ENCODE data around the gene RALGPS2. TPM values are rescaled to one million over a fixed set of nuclear protein-coding genes. Genes with fewer than 3 reads are reported as not detected.

Gene RALGPS2
- total RNA-seq, 2 experiments from 2014 or later = 91.6 to 102 TPM

GRCh38 chr1:178869119-178869697 lies 144.2 kb downstream of the RALGPS2 start:
- H3K9me2 ChIP-seq (ENCODE audit: insufficient read depth, low read length) = no peaks in the 10 kb centered on the region
- ChIA-PET CTCF (ENCODE audit: unreplicated experiment) (no interaction called here), POLR2A (interaction anchor here (1.0 to 6.8 kb wide), 4 partner anchors 11 to 37 kb away, joined by 3 to 53 read pairs (median 4); no protein-coding TSS in a partner anchor)
- peaks cover 41% of the 10 kb centered on the region for H3K36me3 ChIP-seq (ENCODE audit: insufficient read depth, low read length)
- no peak overlapping the region for H3K27ac ChIP-seq (ENCODE audit: low read depth, low read length, poor library complexity, severe bottlenecking)
- H3K4me1 ChIP-seq (ENCODE audit: insufficient read depth, low read length, poor library complexity, severe bottlenecking) = no peaks in the 10 kb centered on the region
- H3K4me3 ChIP-seq (ENCODE audit: low read depth, low read length, poor library complexity, severe bottlenecking) = no peak overlapping the region
- no peak overlapping the region for H3K4me2 ChIP-seq (ENCODE audit: low read length)
- H2AFZ ChIP-seq (ENCODE audit: low read length) = no peak overlapping the region
- H3K79me2 ChIP-seq (ENCODE audit: insufficient read depth, low read depth, low read length) = no peaks in the 10 kb centered on the region
- no TSS peak for BruUV-seq (replicated peaks)
- H4K20me1 ChIP-seq (ENCODE audit: insufficient read depth, low read length) = no peaks in the 10 kb centered on the region
- DNase-seq (ENCODE audit: low spot score) = no peak
- no peaks in the 10 kb centered on the region for H3K9me3 ChIP-seq (ENCODE audit: low read length)
- no peak for TF ChIP-seq CTCF (conservative IDR thresholded peaks at IDR 0.05; ENCODE audit: low read length)
- no peak for TF ChIP-seq EZH2phosphoT487 (IDR thresholded peaks at IDR 0.05; ENCODE audit: borderline replicate concordance, low read depth, low read length)
- intact Hi-C loops (cut with micrococcal nuclease; ENCODE audit: unreplicated experiment) = no loop called here

- no TSS peak for BruUV-seq (replicated peaks)
- H3K4me3 ChIP-seq (ENCODE audit: low read depth, low read length, poor library complexity, severe bottlenecking) = no peak overlapping the region
- H3K27ac ChIP-seq (ENCODE audit: low read depth, low read length, poor library complexity, severe bottlenecking) = no peak overlapping the region
- H3K79me2 ChIP-seq (ENCODE audit: insufficient read depth, low read depth, low read length) = no peaks in the 10 kb centered on the region
- no peaks in the 10 kb centered on the region for H3K9me3 ChIP-seq (ENCODE audit: low read length)
- TF ChIP-seq CTCF (conservative IDR thresholded peaks at IDR 0.05; ENCODE audit: low read length) (no peak), EZH2phosphoT487 (IDR thresholded peaks at IDR 0.05; ENCODE audit: borderline replicate concordance, low read depth, low read length) (no peak)
- DNase-seq (ENCODE audit: low spot score) = no peak
- ChIA-PET POLR2A (interaction anchor here (0.5 to 6.8 kb wide), 5 partner anchors 10 to 319 kb away, joined by 3 to 53 read pairs (median 4); no protein-coding TSS in a partner anchor), CTCF (ENCODE audit: unreplicated experiment) (no interaction called here)
- H3K36me3 ChIP-seq (ENCODE audit: insufficient read depth, low read length) = peaks cover 37% of the 10 kb centered on the region
- no peak overlapping the region for H2AFZ ChIP-seq (ENCODE audit: low read length)
- intact Hi-C loops (cut with micrococcal nuclease; ENCODE audit: unreplicated experiment) = no loop called here
- no peaks in the 10 kb centered on the region for H4K20me1 ChIP-seq (ENCODE audit: insufficient read depth, low read length)
- no peak overlapping the region for H3K4me2 ChIP-seq (ENCODE audit: low read length)
- H3K4me1 ChIP-seq (ENCODE audit: insufficient read depth, low read length, poor library complexity, severe bottlenecking) = no peaks in the 10 kb centered on the region
- no peaks in the 10 kb centered on the region for H3K9me2 ChIP-seq (ENCODE audit: insufficient read depth, low read length)
Observed at GRCh38 chr1:178870221-178870620, 145.2 kb downstream of the RALGPS2 start.

GRCh38 chr1:178870944-178871343 lies 145.9 kb downstream of the RALGPS2 start, which contains the start of gene ANGPTL1:
TSS of gene ANGPTL1 (minus strand) at chr1:178871077. CDS start at chr1:178865776, 5,301 bp downstream.
- peaks cover 32% of the 10 kb centered on the region; the same call in 1 of the 2 replicates for H3K36me3 ChIP-seq (ENCODE audit: insufficient read depth, low read length)
- H3K79me2 ChIP-seq (ENCODE audit: insufficient read depth, low read depth, low read length) = no peaks in the 10 kb centered on the region
- H3K9me2 ChIP-seq (ENCODE audit: insufficient read depth, low read length) = no peaks in the 10 kb centered on the region
- TF ChIP-seq EZH2phosphoT487 (IDR thresholded peaks at IDR 0.05; ENCODE audit: borderline replicate concordance, low read depth, low read length) = no peak
- TF ChIP-seq CTCF (conservative IDR thresholded peaks at IDR 0.05; ENCODE audit: low read length) = no peak
- intact Hi-C loops (cut with micrococcal nuclease; ENCODE audit: unreplicated experiment) = no loop called here
- no peaks in the 10 kb centered on the region for H3K4me1 ChIP-seq (ENCODE audit: insufficient read depth, low read length, poor library complexity, severe bottlenecking)
- no peaks in the 10 kb centered on the region for H4K20me1 ChIP-seq (ENCODE audit: insufficient read depth, low read length)
- H3K4me3 ChIP-seq (ENCODE audit: low read depth, low read length, poor library complexity, severe bottlenecking) = no peak within 1 kb of the TSS
- POLR2A ChIA-PET = interaction anchor here (0.6 to 6.8 kb wide), 3 partner anchors 9 to 499 kb away, joined by 4 to 53 read pairs (median 5); no protein-coding TSS in a partner anchor
- no peak within 1 kb of the TSS for H2AFZ ChIP-seq (ENCODE audit: low read length)
- H3K27ac ChIP-seq (ENCODE audit: low read depth, low read length, poor library complexity, severe bottlenecking) = no peak within 1 kb of the TSS
- H3K4me2 ChIP-seq (ENCODE audit: low read length) = no peak within 1 kb of the TSS
- DNase-seq (ENCODE audit: low spot score) = no peak
- no peaks in the 10 kb centered on the region for H3K9me3 ChIP-seq (ENCODE audit: low read length)
- CTCF ChIA-PET (ENCODE audit: unreplicated experiment) = no interaction called here
- BruUV-seq (replicated peaks) = no TSS peak
